OCI-LY1 (cell line): ENCODE data around the gene TNRC6C.

Source experiments
- H2AFZ ChIP-seq: fragments of 200-600 bp; sonication (generic), shearing (Covaris generic); 2 replicates; pipeline ENCODE4 v1.6.0; 2014; ENCODE audit warnings: antibody characterized with exemption, mild to moderate bottlenecking, low read length
- H3F3A ChIP-seq: fragments of 200-600 bp; sonication (generic), shearing (Covaris generic); 2 replicates; pipeline ENCODE4 v1.6.0; 2014; ENCODE audit warnings: mild to moderate bottlenecking, antibody characterized with exemption, low read length, moderate library complexity; ENCODE audit not compliant: insufficient read depth
- H3K27ac ChIP-seq: fragments of 200-600 bp; sonication (generic); 2 replicates; pipeline ENCODE4 v1.5.1; 2014; ENCODE audit warnings: low read length, mixed run types, mild to moderate bottlenecking, low read depth; ENCODE audit not compliant: poor library complexity, severe bottlenecking
- H3K27me3 ChIP-seq: fragments of 200-600 bp; sonication (generic); 2 replicates; pipeline ENCODE4 v1.6.0; 2014; ENCODE audit warnings: antibody characterized with exemption, mild to moderate bottlenecking, low read length, moderate library complexity; ENCODE audit not compliant: insufficient read depth
- H3K36me3 ChIP-seq: fragments of 200-600 bp; sonication (generic); 2 replicates; pipeline ENCODE4 v1.6.1; 2014; ENCODE audit warnings: mild to moderate bottlenecking, antibody characterized with exemption, low read length, moderate library complexity, mixed read lengths; ENCODE audit not compliant: insufficient read depth
- H3K4me1 ChIP-seq: fragments of 200-600 bp; sonication (generic); 2 replicates; pipeline ENCODE4 v1.5.1; 2014; ENCODE audit warnings: mild to moderate bottlenecking, low read length, moderate library complexity; ENCODE audit not compliant: insufficient read depth, severe bottlenecking
- H3K4me2 ChIP-seq: fragments of 200-600 bp; sonication (generic), shearing (Covaris generic); 2 replicates; pipeline ENCODE4 v1.6.1; 2014; ENCODE audit warnings: low read length
- H3K4me3 ChIP-seq: fragments of 200-600 bp; sonication (generic); 2 replicates; pipeline ENCODE4 v1.5.1; 2014; ENCODE audit warnings: low read length, low read depth, mild to moderate bottlenecking, mixed read lengths; ENCODE audit not compliant: poor library complexity, severe bottlenecking
- H3K79me2 ChIP-seq: fragments of 200-600 bp; shearing (Covaris generic); 2 replicates; pipeline ENCODE4 v1.6.1; 2016; ENCODE audit warnings: mixed run types, low read length, mixed read lengths; ENCODE audit not compliant: insufficient read depth
- H3K9ac ChIP-seq: fragments of 200-600 bp; sonication (generic), shearing (Covaris generic); 2 replicates; pipeline ENCODE4 v1.6.1; 2014; ENCODE audit warnings: mild to moderate bottlenecking, low read length, mixed read lengths
- H3K9me2 ChIP-seq: fragments of 200-600 bp; sonication (generic), shearing (Covaris generic); 2 replicates; pipeline ENCODE4 v1.6.1; 2014; ENCODE audit warnings: low read depth, mild to moderate bottlenecking, low read length, mixed read lengths
- H3K9me3 ChIP-seq: fragments of 200-600 bp; shearing (Covaris generic); 2 replicates; pipeline ENCODE4 v1.6.1; 2014; ENCODE audit warnings: low read length, mixed read lengths
- H4K20me1 ChIP-seq: fragments of 200-600 bp; sonication (generic), shearing (Covaris generic); 2 replicates; pipeline ENCODE4 v1.6.0; 2016; ENCODE audit warnings: mild to moderate bottlenecking, low read length; ENCODE audit not compliant: insufficient read depth
- EZH2 ChIP-seq: fragments of 200-600 bp; sonication (generic), shearing (Covaris generic); IDR thresholded peaks from 2 replicates; pipeline ENCODE4 v1.8.0; 2017; ENCODE audit warnings: borderline replicate concordance, mixed run types, mild to moderate bottlenecking, antibody characterized with exemption, low read length, moderate library complexity, mixed read lengths
- TF ChIP-seq, protein P1 (sequence below): fragments of 200-600 bp; sonication (generic), shearing (Covaris generic); IDR thresholded peaks from 2 replicates; pipeline ENCODE4 v1.5.1; 2017; ENCODE audit warnings: mild to moderate bottlenecking, antibody characterized with exemption, low read length, moderate library complexity, mixed read lengths

TNRC6C gene

DNA sequence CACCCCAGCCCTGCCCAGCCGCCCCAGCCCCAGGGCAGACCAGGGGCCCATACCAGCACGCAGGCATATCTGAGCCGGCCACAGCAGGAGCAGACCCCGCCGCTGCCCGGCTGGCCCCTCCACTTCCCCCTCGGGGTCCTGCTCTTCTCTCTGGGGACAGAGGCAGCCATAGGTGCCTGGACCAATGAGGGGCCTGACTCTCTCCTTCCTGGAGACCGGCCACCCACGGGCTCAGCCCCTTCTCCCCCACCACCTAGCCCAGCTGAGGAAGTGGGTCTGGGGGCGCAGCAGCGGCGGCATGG lies 166.3 kb downstream of the TNRC6C start:
- no peaks in the 10 kb centered on the region for H3F3A ChIP-seq
- peaks cover 68% of the 10 kb centered on the region for H3K4me1 ChIP-seq
- H3K79me2 ChIP-seq = no peaks in the 10 kb centered on the region
- H3K4me3 ChIP-seq = peak overlapping the region; percentile 74
- no peaks in the 10 kb centered on the region for H3K27me3 ChIP-seq
- peak overlapping the region; percentile 88 for H3K27ac ChIP-seq
- no peaks in the 10 kb centered on the region for H4K20me1 ChIP-seq
- peaks cover 36% of the 10 kb centered on the region for H3K36me3 ChIP-seq
- H3K9ac ChIP-seq = peak overlapping the region; percentile 80
- TF ChIP-seq EZH2 = no peak
- TF ChIP-seq, protein P1, sequence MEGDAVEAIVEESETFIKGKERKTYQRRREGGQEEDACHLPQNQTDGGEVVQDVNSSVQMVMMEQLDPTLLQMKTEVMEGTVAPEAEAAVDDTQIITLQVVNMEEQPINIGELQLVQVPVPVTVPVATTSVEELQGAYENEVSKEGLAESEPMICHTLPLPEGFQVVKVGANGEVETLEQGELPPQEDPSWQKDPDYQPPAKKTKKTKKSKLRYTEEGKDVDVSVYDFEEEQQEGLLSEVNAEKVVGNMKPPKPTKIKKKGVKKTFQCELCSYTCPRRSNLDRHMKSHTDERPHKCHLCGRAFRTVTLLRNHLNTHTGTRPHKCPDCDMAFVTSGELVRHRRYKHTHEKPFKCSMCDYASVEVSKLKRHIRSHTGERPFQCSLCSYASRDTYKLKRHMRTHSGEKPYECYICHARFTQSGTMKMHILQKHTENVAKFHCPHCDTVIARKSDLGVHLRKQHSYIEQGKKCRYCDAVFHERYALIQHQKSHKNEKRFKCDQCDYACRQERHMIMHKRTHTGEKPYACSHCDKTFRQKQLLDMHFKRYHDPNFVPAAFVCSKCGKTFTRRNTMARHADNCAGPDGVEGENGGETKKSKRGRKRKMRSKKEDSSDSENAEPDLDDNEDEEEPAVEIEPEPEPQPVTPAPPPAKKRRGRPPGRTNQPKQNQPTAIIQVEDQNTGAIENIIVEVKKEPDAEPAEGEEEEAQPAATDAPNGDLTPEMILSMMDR = no peak
- H3K9me2 ChIP-seq = no peaks in the 10 kb centered on the region
- no peaks in the 10 kb centered on the region for H3K9me3 ChIP-seq
- H2AFZ ChIP-seq = no peak overlapping the region
- peak overlapping the region; percentile 60 for H3K4me2 ChIP-seq

DNA sequence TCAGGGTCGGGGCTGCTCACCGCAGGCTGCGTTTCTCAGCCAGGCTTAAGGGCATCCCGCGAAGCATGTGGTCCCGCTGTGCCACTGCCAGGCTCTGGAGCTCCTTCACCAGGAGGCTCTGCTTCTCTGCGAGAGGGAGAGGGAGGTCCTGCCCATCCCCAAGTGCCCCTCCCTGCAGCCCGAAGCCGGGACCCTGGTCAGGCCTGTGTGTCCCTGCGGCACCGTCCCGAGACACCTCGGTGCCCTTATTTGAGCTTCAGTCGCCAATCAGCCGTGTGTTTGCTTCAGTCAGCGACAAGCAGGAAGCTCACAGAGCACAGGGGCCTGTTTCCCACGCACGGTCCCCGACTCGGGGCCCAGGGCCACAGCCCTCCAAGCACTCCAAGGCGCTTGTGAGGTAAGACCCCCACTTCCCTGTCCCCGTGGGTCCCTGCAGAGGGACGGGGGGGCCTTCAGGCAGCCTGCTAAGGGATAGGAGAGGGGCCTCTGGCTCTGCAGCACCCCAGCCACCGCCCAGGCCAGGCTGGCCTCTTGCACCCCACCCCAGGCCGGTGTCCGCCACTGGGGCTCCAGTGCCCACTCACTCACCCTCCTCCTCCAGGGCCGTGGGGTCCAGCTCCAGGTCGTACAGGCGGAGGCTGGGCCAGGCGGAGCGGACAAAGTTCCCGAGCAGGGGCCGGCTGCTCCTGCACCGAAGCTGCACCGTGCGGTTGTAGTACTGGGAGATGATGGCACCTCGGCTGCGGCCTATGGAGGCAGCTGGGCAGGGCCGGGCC lies 166.8 kb downstream of the TNRC6C start:
- peak overlapping the region; percentile 74 for H3K4me3 ChIP-seq
- TF ChIP-seq EZH2 = no peak
- TF ChIP-seq, protein P1 = no peak
- no peaks in the 10 kb centered on the region for H3K79me2 ChIP-seq
- no peaks in the 10 kb centered on the region for H3K9me3 ChIP-seq
- peaks cover 73% of the 10 kb centered on the region for H3K4me1 ChIP-seq
- no peaks in the 10 kb centered on the region for H3K9me2 ChIP-seq
- H3K4me2 ChIP-seq = peak overlapping the region; percentile 60
- H3K27ac ChIP-seq = peak overlapping the region; percentile 88
- H2AFZ ChIP-seq = no peak overlapping the region
- H3K9ac ChIP-seq = peak overlapping the region; percentile 80
- no peaks in the 10 kb centered on the region for H4K20me1 ChIP-seq
- peaks cover 33% of the 10 kb centered on the region for H3K36me3 ChIP-seq
- H3F3A ChIP-seq = no peaks in the 10 kb centered on the region
- H3K27me3 ChIP-seq = no peaks in the 10 kb centered on the region

DNA sequence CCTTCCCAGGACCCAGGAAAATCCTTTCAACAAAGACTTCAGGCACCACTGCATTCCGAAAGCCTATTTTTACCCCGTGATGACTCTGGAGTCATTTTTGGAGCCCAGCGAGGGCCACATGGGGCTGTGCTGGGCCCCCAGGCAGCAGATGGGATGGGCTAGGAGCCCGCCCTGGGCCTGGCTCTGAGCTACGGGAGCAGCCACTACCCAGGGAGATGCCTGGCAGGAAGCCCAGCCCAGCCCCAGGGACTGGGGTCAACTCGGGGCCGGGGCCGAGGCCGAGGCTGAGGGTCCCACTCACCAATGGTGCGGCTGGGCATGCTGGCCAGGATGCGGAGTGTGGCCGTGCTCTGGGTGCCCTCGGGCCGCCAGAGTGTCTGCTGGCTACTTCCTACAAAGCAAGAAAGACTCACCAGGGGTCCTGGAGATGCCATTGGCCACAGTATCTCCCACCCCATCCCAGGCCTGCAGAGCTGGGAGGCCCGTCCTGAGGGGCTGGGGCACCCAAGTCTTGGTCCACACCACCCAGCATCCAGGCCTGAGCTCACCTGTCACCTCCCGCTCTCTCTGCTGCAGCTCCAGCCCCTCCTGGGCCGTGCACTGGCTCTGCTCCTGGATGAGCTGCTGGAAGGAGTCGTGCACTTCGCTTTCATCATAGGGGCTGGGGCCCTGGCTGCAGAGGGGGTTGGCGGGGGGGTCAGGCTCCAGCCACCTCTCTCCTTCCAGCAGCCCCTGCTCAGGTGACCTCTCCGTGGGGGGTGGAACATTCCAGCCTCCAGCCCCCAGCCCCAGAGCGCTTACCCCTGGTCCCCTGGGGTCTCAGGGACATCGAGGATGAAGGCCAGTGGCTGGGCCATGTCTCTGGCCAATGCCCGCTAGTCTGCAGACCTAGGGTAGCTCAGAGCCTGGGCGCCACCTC lies 167.7 kb downstream of the TNRC6C start:
- no peak for TF ChIP-seq EZH2
- TF ChIP-seq, protein P1 = no peak
- no peaks in the 10 kb centered on the region for H3K79me2 ChIP-seq
- H2AFZ ChIP-seq = no peak overlapping the region
- peak overlapping the region; percentile 74 for H3K4me3 ChIP-seq
- H3K9me3 ChIP-seq = no peaks in the 10 kb centered on the region
- H3K27ac ChIP-seq = peak overlapping the region; percentile 88
- peaks cover 80% of the 10 kb centered on the region for H3K4me1 ChIP-seq
- H3K36me3 ChIP-seq = peaks cover 27% of the 10 kb centered on the region
- no peaks in the 10 kb centered on the region for H3F3A ChIP-seq
- peak overlapping the region; percentile 80 for H3K9ac ChIP-seq
- no peaks in the 10 kb centered on the region for H3K27me3 ChIP-seq
- no peaks in the 10 kb centered on the region for H4K20me1 ChIP-seq
- H3K9me2 ChIP-seq = no peaks in the 10 kb centered on the region
- peak overlapping the region; percentile 60 for H3K4me2 ChIP-seq
